ENCODE results near the gene VSTM2B.
"Not testable (repeated sequence)": the region's sequence is repeated elsewhere in the genome, so short reads cannot be mapped to it uniquely, and the experiment has no call there.

Gene VSTM2B

DNA sequence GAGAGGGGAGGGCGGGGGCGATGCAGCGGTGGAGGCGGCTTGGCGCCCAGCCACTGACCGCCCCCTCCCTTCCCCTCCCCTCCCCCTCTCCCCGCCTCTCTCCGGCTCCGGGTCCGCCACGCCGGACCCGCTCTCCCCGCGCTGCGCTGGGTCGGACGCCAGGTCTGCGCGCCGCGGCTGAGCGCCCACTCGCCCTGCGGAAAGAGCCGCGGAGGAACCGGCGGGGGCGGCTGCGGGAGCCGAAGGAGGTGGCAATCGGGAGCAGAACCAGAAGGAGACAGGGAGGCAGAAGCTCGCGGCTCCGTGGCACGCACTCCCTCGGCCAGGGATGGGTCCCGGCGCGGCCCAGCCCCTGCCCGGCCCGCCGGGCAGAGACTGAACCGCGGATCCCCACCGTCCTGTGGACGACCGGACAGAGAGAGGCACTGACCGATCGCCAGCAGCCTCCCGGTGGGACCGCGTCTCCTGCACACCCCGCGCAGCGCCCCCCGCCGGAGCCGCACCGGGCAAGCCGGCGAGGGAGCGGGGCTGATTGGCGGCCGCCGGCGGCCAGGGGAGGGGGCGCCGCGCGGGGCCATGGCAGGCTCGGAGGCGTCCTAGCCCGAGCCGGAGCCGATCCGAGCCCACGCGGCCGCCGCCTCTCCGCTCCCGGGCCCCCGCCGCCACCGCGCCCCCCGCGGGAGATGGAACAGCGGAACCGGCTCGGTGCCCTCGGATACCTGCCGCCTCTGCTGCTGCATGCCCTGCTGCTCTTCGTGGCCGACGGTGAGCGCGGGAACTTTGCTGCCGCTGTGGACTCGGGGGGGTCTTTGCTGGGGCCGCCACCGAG lies at the start of gene VSTM2B:
Gene VSTM2B (plus strand): TSS at position 94 of the 829 bp plus-strand sequence. CDS start 590 bp downstream, at position 684.
- no peak for DNase-seq

DNA sequence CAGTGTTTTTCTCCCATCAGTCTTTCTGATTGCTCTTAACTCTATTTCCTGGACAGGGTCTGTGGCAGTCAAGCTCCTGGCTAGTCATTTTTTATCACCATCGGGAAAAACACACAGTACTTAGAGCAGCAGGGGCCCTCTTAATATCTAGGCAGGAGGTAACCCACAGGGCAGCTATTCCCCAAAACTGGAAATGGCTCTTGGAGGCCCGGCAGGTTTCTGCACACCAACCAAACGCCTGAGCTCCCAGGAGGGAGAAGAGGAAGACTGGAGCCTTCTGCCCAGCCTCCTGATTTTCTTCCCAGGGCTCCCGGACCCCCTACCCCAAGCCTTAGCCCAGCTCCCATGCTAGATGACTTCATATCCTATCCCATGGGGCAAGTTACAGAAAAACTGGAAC lies 49.3 kb upstream of the VSTM2B start:
- no peak for DNase-seq

DNA sequence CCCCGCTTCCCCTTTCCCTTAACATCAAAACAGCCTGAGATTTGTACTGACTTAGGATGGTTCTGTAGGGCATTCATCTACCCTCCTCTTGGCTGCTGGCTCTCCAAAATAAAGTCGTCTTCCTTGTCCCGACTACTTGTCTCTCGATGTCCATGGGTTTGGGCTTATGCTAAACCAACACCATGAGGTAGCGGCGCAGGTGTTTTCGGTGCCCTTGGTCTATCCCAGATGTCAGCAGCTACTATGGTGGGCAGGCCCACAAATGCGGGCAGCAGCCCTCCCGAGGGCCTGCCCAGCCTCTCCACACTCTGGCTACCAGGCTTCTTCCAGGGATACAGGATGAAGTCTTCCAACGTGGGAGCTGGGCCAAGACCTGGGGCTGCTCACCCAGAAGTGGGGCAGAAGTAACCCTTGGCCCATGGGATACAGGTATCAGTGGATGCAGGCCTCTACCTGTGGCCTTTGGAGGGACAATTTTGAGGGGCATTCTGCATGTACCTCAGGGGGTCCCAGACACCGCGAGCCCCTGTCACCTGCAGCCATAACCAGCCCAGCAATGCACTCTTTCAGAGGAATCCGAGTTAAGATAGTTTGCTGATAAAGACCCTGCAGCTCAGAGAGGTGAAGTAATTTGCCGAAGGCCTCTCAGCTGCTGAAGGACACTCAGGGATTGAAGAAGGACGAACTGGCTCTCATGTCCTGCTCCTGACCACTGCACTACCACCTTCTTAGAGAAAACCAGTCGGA lies 47.8 kb upstream of the VSTM2B start:
- DNase-seq = no peak

DNA sequence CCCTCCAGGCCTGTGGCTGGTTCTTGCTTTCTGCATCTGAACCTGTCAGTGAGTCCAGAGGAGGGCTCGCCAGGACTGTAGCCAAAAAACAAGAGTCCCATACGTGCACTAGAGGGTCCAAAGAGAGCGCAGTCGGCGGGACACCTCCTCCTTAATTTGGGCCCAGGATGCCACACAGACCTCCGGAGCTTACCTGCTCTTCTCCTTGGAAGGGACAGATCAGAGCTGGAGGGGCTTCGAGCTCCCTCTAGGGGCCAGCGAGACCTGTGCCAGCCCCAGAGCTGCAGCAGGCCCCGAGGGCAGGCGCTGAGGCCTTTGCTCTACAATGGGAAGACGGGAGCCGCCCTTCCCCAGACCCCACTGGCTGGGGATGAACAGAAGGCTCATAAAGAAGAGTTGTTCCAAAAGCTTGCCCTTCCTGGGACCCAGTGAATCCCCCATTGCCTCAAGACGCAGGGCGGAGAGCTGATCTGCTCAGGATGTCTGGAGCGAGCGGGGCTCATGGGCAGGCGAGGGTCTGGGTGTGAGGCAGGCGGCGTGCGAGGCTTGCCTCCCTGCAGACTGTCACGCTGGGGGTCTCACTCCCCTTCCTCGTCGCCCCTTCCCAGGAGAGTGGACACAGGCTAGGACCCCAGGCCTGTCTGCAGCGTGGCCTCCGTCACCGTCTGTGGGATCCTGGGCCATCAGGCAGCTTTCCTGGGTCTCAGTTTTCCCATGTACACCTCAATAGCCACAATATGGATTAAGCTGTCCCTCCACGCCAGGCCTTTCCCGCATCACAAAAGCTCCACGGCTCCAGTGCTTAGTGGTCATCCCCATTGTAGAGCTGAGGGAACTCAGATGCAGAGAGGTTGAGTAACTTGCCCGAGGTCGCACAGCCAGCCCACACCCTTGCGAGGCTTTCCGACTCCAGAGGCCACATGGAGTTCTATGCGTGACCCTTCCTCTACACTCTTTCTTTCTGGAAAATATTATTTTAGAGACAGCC lies 46.9 kb upstream of the VSTM2B start:
- DNase-seq = no peak

DNA sequence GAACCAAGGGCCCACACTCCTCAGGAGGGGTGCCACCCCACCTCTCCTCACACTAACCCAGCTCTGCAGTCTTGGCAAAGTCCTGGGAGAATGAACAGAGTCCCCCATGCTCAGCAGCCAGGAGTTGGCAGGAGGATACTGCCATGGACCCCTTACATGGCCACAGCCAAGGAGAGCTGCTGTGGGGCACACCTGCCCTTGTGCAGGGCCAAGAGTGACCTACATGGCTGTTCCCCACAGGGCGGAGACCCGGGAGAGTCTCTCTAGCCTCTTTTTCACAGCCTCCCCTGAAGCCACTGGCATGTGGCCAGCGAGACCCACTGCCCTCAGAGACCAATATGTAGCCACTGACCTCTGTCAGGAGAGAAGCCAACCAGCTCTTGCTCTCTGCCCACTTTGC lies 45.9 kb upstream of the VSTM2B start:
- DNase-seq = no peak

DNA sequence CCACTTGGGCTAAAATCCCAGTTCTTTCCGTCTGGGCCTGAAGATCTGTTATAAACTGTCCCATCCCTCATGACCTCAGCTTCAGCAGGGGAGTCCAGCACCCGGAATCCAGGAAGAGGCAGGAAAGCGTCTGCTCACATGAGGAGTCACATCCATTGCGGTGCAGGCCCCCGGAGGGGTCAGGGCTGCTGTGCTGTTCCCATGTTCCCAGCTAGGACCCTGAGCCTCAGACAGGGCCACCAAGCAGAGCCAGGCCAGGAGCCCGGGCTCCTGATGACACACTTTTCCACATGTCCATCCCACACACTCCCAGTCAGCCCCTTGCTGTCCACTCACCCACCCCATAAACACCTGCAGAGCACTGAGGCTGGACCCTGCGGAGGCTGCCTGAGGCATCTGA lies 45.3 kb upstream of the VSTM2B start:
- DNase-seq = no peak

DNA sequence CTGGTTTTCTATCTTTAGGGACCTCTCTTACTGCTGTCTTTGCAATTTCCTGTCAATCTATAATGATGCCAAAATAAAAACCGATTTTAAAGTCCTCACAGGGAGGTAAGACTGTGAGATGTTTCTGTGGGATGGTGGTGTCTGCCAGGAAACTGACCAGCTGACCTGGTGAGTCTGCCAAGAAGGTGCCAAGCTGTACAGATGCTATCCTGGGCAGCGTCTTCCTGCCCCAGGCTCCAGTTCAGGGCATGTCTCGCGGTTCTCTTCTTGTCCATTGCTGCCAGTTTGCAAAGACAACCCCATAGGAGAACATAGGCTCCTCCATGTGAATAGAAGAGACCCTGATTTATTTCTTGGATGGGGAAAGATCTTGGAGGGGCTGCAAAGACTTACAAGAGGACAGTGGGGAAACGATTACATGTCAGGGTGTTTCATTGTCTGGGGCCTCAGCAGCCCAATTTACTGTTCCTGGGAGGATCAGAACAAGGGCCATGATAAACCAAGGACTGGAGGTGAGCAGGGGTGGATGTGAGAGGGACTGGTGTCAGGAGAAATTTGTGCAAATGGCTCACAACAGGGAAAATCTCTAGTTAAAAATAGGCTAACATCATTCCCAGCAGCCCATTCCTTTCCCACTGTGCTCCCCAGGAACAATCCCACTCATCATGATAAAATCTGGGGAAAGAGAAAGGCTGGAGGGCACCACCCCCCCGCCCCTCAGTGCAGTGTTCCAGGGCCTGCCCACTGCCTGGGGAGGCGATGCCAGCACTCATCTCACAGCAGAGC lies 42.7 kb upstream of the VSTM2B start:
- DNase-seq = no peak

DNA sequence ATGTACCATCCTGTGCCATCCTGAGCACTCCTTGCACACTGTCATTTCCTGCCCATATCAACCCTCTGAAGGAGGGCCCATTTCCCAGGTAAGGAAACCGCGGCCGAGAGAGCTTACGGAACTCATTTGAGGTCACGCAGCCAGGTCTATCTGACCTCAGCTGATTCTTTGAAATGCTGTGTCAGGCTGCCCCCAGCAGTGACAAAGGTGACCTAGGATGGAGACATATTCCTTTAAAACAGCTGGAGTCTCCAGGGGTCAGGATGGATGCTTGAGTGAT lies 42.2 kb upstream of the VSTM2B start:
- DNase-seq = no peak

DNA sequence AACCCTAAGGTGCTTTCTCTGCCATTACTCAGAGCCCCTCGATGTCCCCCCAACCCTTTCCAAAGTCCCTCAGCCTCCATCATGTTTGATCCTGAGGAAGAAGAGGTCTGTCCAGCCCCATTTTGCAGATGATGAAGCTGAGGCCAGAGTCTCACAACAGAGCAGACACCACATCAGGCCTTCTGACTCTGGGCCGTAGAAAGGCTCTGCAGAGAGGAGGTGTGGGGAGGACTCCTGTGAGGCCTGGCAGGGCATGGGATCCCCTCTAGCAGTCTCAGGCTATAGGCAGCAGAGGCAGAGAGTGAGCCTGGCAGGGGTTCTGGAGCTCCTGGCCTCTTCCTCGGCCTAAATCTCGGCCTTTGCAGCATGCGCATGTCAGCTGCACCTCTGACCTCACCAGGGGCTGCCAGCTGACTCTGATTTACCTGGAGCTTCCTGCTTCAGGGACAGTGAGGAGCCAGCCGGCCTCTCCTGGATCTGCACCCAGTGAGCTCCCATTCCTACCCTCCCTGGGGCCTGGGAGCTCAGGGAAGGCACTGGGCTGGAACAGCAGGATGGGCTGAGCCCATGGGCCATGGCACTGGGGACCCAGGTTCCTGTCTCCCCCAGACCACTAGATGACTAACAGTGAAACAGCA lies 41.7 kb upstream of the VSTM2B start:
- DNase-seq = no peak

DNA sequence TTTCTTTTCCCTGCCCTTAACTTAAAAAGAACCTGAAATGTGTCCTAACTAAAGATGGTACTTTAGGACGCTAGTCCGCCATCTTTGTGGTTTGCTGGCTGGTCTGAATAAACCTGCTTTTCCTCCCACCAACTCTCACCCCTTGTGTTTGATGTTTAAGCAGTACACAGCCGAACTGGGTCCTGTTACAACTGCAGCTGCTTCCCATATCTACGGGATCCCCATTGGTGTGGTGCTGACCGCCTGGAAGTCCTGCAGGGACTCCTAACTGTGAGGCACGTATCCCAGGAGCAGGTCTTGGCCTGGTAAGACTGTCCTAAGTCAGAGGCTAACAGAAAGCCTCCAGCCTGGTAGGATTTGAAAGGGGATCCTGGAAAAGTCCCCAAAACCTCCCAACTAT lies 40.9 kb upstream of the VSTM2B start:
- DNase-seq = no peak

DNA sequence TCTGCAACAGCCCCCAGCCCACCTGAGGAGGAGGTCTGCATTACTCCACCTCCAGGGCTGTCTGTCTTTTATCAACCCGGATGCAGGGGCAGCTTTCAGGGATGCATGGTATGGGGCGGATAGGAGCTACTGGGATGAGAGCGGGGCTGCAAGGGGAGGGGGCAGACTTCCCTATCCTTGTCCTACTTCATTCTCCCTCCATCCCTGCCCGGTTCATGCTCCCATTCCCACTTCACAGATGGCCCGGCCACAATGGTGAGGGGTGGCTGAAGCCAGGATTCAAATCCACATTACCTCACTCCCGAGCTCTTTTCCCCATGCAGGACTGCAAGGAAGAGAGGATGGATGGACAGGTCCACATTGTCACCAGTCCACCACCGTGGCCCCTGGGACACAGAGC lies 40.5 kb upstream of the VSTM2B start:
- DNase-seq = no peak

DNA sequence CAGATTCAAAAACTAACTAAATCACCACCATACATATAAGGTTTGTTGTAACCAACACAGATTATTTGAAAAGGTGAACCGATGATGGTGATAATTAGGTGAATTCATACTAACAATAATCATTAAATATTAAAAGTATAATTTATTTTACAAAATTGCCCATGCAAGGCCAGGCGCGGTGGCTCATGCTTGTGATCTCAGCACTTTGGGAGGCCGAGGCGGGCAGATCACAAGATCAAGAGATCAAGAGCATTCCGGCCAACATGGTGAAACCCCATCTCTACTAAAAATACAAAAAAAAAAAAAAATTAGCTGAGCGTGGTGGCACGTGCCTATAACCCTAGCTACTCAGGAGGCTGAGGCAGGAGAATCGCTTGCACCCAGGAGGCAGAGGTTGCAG lies 38.8 kb upstream of the VSTM2B start:
- not testable (repeated sequence) for DNase-seq

DNA sequence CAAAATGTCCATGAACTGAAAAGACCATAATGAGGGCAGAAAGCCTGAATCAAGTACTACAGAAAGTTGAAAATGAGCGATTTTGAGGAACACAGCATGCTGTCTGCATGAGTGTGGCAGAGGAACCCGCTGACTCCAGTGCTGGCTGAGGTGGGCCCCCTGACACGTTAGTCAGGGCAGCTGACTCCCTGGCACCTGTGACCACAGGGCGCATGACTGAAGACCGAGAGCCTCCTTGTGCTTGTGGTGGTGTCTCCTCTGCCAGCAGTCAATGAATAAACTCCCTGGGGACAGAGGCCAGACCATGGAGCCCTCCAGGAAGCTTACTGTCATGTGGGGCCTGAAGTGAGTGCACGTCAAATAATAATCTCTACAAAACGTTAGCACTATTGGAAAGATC lies 38.4 kb upstream of the VSTM2B start:
- no peak for DNase-seq

DNA sequence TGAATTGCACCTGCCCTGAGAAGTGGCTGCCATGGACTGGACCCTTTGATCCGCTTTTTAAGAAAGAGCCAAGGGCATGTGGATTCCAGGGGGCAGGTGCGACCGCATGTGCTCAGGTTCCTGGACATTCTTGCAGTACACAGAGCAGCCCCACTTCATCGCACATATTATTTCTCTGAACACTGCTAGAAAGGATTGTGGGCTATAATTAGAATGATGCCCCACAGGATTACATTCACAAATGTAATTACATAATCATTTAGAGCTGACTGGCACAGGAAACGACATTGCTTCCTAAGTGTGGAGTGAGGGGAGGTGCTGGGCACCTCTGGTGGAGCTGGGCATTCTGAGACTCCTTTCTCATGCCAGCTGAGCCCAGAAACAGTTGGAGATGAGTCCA lies 37.5 kb upstream of the VSTM2B start:
- DNase-seq = no peak

DNA sequence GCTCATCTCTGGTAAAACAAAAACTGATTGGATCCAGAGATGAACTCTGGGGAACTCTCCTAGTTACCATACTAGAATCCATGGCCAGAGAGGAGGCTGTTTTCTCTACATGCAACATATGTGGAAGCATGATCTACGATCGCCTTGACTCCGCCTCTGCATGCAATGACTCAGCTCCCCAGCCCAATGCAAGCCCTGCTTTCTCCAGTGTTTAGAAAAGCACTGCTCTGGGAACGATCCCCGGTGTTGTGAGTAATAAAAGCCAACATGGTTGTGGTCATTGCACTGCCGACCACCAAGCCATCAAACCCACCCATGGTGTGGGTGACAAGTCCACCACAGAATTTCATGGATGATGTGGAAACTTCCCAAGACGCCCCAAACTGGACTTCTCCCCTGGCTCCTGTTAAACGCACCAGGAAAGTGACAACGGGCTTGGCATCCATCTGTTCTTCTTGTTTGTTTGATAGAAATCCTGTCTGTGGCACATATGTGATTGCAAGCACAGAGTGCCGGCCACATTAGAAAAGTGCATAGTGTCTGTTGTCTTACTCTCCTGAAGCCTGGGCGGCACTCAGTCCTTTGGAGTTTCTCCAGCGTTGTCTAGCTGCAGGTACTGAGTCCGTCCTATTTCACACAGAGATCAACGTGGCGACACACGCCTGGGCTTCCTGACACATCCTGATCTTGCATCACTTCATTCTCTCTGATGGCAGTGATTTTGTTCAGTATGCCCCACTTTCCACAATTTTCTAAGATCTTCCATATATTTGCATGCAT lies 36.4 kb upstream of the VSTM2B start:
- no peak for DNase-seq

DNA sequence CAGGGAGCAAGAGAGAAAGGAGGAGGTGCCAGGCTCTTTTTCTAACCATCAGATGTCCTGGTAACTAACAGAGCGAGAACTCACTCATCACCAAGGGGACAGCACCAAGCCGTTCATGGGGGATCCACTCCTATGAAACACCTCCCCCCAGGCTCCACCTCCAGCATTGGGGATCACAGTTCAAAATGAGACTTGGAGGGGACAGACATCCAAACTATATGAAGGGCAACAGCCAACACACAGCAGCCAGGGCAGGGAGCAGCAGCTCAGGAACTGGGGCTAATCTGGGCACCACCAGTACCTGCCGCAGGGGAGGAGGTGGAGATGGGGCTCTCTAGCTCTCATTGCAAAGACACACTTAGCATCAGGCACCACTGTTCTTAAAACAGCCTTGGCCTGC lies 34.3 kb upstream of the VSTM2B start:
- no peak for DNase-seq

DNA sequence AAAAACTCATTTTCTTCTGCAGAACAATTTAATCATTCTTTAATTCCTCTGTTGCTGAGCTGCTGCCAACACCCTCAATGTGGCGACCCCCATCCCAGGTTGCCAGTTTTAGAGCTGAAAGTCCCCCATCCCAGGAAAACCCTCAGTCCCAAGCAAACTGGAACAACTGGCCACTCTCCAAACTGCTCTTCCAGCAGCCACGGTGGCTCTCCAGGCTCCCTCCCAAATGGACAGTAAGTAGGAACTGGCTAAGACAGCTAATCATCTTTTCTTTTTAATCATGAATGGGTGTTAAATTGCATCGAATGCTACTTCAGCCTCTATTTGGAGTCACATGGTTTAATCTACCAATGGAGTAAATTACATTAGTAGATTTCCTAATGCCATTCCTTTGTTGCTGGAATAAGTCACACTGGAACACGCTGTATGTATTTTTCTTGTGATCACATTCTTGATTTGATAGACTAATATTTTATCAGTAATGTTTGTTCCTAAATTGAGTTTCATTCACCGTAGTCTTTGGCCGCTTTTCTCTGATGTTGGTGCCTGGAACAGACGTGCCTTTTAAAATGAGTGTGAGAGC lies 33.7 kb upstream of the VSTM2B start:
- DNase-seq = no peak

DNA sequence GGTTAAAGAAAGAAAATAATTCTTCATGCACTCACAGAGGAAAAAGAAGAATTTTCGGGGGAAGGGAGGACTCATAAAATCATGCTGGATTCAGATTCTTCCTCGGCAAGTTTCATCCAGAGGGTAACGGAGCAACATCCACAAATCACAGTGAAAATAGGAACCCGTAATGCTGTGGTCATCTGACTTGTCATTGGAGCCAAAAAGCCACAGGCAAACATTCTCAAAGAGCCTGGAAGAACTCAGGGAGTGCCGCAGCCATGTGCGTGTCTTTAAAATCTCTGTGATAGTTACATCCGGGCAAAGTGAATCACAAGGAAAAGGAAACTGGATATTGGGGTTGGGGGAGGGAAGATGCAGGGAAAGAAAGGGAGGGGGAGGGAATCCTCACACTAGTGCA lies 33.0 kb upstream of the VSTM2B start:
- no peak for DNase-seq

DNA sequence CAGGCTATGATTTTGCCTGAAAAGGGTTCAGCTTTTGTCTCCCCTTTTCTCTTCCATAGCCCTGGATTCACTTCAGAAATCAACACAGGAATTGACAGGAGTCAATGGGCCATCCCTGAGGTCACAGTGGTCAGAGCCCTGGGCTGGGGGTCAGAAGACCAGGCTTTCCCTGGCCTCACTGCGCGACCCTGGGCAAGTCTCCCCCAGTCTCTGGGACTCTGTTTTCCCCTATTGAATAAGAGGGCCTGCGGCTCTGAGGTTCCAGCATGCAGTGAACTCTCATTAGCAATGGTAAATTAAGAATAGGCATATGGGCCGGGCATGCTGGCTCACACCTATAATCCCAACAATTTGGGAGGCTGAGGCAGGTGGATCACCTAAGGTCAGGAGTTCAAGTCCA lies 30.7 kb upstream of the VSTM2B start:
- no peak for DNase-seq

DNA sequence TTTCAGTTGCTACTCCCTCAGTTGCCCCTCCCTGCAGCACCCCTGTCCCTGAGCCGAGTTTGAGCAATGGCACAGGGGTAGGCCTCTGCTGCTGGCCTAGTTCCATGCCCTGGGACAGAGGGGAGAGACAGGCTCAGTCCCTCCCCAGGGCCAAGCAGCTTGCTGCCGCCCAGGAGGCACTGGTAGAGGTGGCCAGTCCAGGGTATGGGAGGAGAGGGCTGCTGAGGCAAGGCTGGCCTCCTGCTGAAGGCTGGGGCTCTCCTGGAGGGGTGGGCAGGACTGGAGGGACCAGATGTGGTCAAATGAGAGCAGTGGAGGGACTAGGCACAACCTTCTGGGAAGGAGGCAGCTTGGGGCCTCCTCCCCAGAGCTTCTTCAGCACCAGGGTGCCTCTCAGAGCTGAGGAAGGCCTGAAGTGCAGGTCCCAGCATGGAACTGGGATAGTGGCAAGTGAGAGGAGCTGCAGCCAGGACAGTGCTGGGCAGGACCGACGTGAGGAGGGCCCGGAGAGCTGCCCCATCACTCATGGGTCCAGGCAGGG lies 29.8 kb upstream of the VSTM2B start:
- no peak for DNase-seq

DNA sequence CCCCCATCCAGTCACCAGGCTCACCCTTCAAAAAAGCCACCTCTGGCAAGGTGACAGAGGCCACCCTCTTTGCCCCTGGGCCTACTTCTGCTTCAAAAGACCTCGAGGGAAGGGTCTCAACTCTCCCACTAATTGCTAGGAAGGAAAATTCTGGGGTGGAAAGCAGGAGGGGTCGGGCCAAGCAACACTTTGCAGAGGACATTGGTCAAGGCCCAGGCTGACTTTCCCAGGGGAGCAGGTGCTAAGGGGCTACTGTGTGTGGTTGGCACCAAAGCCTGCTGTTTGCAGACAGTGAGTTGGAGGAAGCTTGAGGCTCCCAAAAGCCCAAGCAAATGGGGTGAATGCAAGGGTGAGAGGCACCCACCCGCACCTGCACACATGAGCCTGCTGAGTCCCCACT lies 28.6 kb upstream of the VSTM2B start:
- DNase-seq = no peak
